Colonic mucosa (tissue), 4 donors: Measurements from ENCODE around the gene RHBDL1. TPM values are rescaled to one million over a fixed set of nuclear protein-coding genes. Genes with fewer than 3 reads are reported as not detected.

Experiments used
- DNase-seq: peaks from one replicate; pipeline ENCODE4 v3.0.0-alpha.2; 2020
- H3K27ac ChIP-seq: fragments of 200-600 bp; one replicate; pipeline ENCODE4 v1.8.0; 2021
- H3K27me3 ChIP-seq: fragments of 200-600 bp; one replicate; pipeline ENCODE4 v1.8.0; 2021
- H3K36me3 ChIP-seq: fragments of 200-600 bp; one replicate; pipeline ENCODE4 v1.8.0; 2021
- H3K4me1 ChIP-seq: fragments of 200-600 bp; one replicate; pipeline ENCODE4 v1.8.0; 2021; ENCODE audit warnings: mild to moderate bottlenecking
- H3K4me3 ChIP-seq: fragments of 200-600 bp; one replicate; pipeline ENCODE4 v1.8.0; 2021
- H3K9ac ChIP-seq, 2 donors: one replicate each; pipeline ENCODE4 v1.7.0; 2013; ENCODE audit warnings: control low read depth in 2 of 2, low read depth in 2 of 2, low read length in 2 of 2
- H3K9me3 ChIP-seq: fragments of 200-600 bp; one replicate; pipeline ENCODE4 v1.8.0; 2021
- intact Hi-C: fragments of 100-400 bp; cut with DNase I; formaldehyde crosslinking; loops from one replicate; pipeline ENCODE4 v1.14.1; 2022
- total RNA-seq, 2 donors: library from RNA; stranded (reverse); fragmentation: NEBNext Ultra II Directional in 1 of 2; extraction: Animal tissue kit (Norgen Biotek cat#: 25700) in 1 of 2; gene quantifications; one replicate each; pipeline ENCODE4 v1.2.1, GENCODE V29; 2021
- TF ChIP-seq, protein P1 (sequence below): fragments of 200-600 bp; IDR thresholded peaks from one replicate; pipeline ENCODE4 v1.8.0; 2022; ENCODE audit warnings: antibody characterized with exemption, mild to moderate bottlenecking
- donor health status: healthy.
- donor health status: DM: no; HTN: no; CAD: no.
- donor health status: DM: no; HTN: no; CAD: no.

Gene RHBDL1
- total RNA-seq, 2 donors from 2014 or later: 4.0 to 5.7 TPM

DNA sequence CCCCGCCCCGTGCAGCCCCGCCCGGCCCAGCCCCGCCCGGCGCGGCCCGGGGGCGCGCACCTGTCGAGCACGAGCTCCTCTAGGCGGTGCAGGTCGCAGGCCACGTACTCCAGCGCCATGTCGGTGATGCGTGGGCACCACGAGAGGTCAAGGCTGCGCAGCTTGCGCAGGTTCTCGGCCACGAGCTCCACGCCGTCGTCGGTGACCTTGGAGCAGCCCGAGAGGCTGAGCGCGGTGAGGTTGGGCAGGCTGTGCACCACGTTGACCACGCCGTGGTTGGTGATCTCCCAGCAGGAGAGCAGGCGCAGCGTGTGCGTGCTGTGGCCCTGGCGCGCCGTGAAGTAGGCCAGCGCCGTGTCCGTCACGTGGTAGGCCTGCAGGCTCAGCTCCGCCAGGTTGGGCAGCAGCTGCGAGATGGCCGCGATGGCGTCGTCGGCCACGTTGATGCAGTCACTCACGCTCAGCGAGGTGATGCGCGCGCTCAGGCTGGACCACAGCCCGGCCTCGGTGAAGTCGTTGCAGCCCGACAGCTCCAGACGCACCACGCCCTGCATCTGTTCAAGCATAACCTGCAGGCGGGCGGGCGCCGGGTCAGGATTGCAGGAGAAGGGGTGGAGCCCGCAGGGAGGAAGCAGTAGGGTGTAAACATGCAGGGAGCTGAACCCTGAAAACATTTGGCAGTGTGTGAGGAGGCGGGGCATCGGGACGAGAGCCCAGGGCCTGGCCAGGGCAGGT is 20.1 kb downstream of the RHBDL1 start:
- H3K27ac ChIP-seq: no peak overlapping the region
- peak; percentile 96 for DNase-seq
- TF ChIP-seq, protein P1, sequence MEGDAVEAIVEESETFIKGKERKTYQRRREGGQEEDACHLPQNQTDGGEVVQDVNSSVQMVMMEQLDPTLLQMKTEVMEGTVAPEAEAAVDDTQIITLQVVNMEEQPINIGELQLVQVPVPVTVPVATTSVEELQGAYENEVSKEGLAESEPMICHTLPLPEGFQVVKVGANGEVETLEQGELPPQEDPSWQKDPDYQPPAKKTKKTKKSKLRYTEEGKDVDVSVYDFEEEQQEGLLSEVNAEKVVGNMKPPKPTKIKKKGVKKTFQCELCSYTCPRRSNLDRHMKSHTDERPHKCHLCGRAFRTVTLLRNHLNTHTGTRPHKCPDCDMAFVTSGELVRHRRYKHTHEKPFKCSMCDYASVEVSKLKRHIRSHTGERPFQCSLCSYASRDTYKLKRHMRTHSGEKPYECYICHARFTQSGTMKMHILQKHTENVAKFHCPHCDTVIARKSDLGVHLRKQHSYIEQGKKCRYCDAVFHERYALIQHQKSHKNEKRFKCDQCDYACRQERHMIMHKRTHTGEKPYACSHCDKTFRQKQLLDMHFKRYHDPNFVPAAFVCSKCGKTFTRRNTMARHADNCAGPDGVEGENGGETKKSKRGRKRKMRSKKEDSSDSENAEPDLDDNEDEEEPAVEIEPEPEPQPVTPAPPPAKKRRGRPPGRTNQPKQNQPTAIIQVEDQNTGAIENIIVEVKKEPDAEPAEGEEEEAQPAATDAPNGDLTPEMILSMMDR: no peak
- H3K9ac ChIP-seq: peak overlapping the region; percentile 26 to 39
- H3K36me3 ChIP-seq: no peaks in the 10 kb centered on the region
- intact Hi-C loops: no loop called here
- peak overlapping the region; percentile 9 for H3K4me3 ChIP-seq
- H3K9me3 ChIP-seq: no peaks in the 10 kb centered on the region
- peaks cover 31% of the 10 kb centered on the region for H3K27me3 ChIP-seq
- H3K4me1 ChIP-seq: peaks cover 8% of the 10 kb centered on the region

DNA sequence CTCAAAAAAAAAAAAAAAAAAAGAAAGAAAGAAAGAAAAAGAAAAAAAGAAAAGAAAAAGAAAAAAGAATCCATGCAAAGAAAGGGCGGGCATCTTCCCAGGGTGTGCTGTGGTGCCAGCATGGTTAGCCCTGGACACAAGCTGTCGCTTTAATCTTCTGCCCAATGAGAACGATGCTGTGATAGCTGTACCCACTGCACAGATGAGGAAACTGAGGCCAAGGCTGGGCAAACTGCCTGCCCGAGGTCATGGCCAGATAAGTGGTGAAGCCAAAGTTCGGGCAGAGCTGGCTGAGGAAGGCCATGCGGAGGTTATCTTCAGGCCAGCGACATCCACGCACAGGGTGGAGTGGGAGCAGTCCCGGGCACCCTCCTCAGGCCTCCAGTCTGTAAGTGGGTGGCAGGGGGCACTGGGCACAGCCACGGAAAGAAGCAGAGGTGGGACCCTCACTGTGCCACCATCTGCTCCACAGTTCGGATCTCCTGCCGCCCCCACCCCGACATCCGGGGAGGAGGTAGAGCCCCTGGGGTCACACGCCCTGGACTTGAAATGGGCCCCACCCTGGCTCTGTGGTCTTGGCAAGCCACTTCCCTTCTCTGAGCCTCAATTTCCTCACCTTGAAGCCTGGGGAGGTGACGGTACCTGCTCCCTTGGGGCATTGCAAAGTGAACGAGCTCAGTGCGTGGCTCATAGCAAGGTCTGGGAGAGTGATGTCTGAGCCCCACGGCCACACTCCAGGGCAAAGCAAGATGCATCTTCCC is 23.6 kb downstream of the RHBDL1 start:
- H3K4me1 ChIP-seq: peaks cover 8% of the 10 kb centered on the region
- TF ChIP-seq, protein P1: no peak
- no peak for DNase-seq
- peaks cover 51% of the 10 kb centered on the region for H3K27me3 ChIP-seq
- H3K9me3 ChIP-seq: no peaks in the 10 kb centered on the region
- H3K4me3 ChIP-seq: no peak overlapping the region
- H3K9ac ChIP-seq: no peak overlapping the region
- no peaks in the 10 kb centered on the region for H3K36me3 ChIP-seq
- H3K27ac ChIP-seq: no peak overlapping the region
- intact Hi-C loops: no loop called here

DNA sequence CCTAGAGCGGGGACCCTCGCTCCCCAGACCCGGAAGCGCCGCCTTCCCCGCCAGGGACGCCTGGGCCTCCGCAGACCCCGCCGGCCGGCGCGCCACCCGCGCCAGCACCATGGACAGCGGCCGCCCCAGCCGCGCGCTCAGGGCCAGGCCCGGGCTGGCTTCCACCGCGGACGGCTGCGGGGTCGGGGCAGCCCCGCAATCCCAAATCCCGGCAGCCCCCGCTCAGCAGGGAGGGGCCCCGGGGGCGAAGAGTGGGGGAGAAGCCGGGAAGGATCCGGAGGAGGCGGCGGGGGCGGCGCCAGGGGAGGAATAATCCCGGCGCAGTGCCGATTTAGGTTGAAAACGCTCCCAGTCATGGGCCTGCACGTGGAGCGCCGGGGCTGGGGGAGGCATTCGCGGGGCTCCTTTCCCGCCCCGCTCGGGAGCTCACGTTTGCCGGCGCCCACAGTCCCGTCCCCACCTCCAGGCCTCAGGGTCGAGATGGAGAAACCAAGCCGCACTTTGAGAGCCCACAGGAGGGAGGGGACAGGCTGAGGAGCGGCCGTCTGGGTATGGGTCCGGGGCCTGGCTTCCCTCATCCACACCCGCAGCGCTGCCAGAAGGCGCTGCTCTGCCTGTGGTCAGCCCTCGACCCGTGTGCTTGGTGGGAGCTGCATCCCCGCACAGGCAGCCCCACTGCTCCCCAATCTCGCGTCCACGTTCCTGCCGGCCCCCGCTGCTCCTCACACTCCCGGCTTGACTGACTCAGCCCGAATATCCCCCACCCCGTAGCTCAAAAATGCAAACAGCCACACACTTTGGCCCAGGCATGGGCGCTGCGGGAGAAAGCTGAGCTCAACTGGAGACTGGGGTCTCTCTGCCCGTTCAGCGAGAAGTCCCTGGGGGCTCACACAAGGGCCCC is 25.5 kb downstream of the RHBDL1 start:
- intact Hi-C loops: no loop called here
- DNase-seq: no peak
- H3K9ac ChIP-seq: peak overlapping the region in 1 of 2 donors; percentile 35
- no peak overlapping the region for H3K27ac ChIP-seq
- no peaks in the 10 kb centered on the region for H3K36me3 ChIP-seq
- H3K27me3 ChIP-seq: peaks cover 57% of the 10 kb centered on the region
- TF ChIP-seq, protein P1: no peak
- no peaks in the 10 kb centered on the region for H3K9me3 ChIP-seq
- peaks cover 2% of the 10 kb centered on the region for H3K4me1 ChIP-seq
- no peak overlapping the region for H3K4me3 ChIP-seq

DNA sequence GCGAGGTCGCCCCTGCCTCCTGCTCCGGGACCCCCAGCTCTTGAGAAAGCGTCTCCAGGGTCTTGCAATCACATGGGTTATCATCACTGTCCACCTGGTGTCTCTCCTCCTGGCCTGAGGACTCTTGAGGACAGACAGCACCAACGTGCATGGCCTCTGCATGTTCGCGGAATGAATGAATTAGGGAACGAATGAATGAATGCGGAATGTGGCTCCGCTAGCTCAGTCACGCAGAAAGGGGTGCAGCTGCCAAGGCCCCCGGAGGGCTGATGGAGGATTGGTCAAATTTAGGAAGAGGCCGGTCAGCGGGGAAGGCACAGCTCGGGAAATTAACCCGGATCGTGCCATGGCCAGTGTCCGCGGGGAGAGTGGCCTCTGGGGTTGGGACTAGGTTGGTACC is 26.9 kb downstream of the RHBDL1 start:
- Histone ChIP-seq H3K4me1 (no peaks in the 10 kb centered on the region), H3K9me3 (no peaks in the 10 kb centered on the region), H3K9ac (no peak overlapping the region), H3K36me3 (no peaks in the 10 kb centered on the region), H3K27ac (no peak overlapping the region), H3K27me3 (peaks cover 70% of the 10 kb centered on the region), H3K4me3 (no peak overlapping the region)
- no peak for DNase-seq
- TF ChIP-seq, protein P1: no peak
- intact Hi-C loops: no loop called here

DNA sequence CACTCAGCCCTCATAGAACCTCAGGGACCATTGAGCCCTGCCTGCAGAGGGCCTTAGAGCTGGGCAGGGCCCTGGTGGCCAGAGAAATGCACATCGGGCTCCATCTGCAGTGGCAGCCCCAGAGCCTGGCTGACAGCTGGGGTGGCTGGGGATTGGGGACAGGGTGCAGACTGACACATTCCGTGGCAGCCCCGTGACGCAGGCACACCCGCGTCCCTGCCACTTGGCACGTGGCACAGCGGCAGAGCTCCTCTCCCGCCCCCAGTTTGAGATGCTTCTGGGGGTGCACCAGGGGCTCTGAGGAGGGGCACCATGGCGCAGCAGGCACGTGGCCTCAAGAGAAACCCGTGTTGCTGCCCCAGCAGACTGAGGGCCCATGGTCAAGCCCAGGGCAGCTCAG is 27.9 kb downstream of the RHBDL1 start:
- Histone ChIP-seq H3K4me3 (no peak overlapping the region), H3K27me3 (peaks cover 70% of the 10 kb centered on the region), H3K36me3 (no peaks in the 10 kb centered on the region), H3K27ac (no peak overlapping the region), H3K9ac (no peak overlapping the region), H3K4me1 (no peaks in the 10 kb centered on the region), H3K9me3 (no peaks in the 10 kb centered on the region)
- intact Hi-C loops: no loop called here
- DNase-seq: no peak
- TF ChIP-seq, protein P1: no peak
